Upper lobe of right lung (tissue), 1 donor: Measurements from ENCODE around the gene FIGNL2. TPM values are rescaled to one million over a fixed set of nuclear protein-coding genes. Genes with fewer than 3 reads are reported as not detected.
"Not testable (repeated sequence)": the region's sequence is repeated elsewhere in the genome, so short reads cannot be mapped to it uniquely, and the experiment has no call there.

Experiments
- ATAC-seq: fragments of 200-7000 bp; cut with Tn5 transposase; one replicate; pipeline ENCODE4 v1.9.1; 2020; ENCODE audit warnings: mild to moderate bottlenecking, moderate library complexity
- DNase-seq: peaks from one replicate; pipeline ENCODE4 v3.0.0-alpha.2; 2020
- H3K27ac ChIP-seq: fragments of 200-600 bp; one replicate; pipeline ENCODE4 v1.8.0; 2022
- H3K27me3 ChIP-seq: fragments of 200-600 bp; one replicate; pipeline ENCODE4 v1.8.0; 2022; ENCODE audit warnings: mild to moderate bottlenecking
- H3K36me3 ChIP-seq: fragments of 200-600 bp; one replicate; pipeline ENCODE4 v1.8.0; 2022
- H3K4me1 ChIP-seq: fragments of 200-600 bp; one replicate; pipeline ENCODE4 v1.8.0; 2022
- H3K4me3 ChIP-seq: fragments of 200-600 bp; one replicate; pipeline ENCODE4 v1.8.0; 2022; ENCODE audit warnings: mild to moderate bottlenecking
- H3K9me3 ChIP-seq: fragments of 200-600 bp; one replicate; pipeline ENCODE4 v1.8.0; 2022
- CTCF ChIP-seq: fragments of 200-600 bp; IDR thresholded peaks from one replicate; pipeline ENCODE4 v1.8.0; 2022; ENCODE audit warnings: antibody characterized with exemption
- intact Hi-C: fragments of 100-400 bp; cut with DNase I; formaldehyde crosslinking; loops from one replicate; pipeline ENCODE4 v1.11.0; 2022
- total RNA-seq: library from RNA; stranded (reverse); fragmentation: NEBNext Ultra II Directional; extraction: Animal tissue kit (Norgen Biotek cat#: 25700); gene quantifications from one replicate; pipeline ENCODE4 v1.2.1, GENCODE V29; 2021
- donor health status: DM: no; HTN: yes; CAD: no; lungs with severe emphysema.

FIGNL2 gene
- total RNA-seq, 1 donor from 2014 or later: 1.5 TPM

GRCh38 chr12:51798501-51798900 is 50.0 kb downstream of the FIGNL2 start:
- no peak overlapping the region for H3K27ac ChIP-seq
- H3K9me3 ChIP-seq: no peaks in the 10 kb centered on the region
- H3K27me3 ChIP-seq: no peaks in the 10 kb centered on the region
- DNase-seq (no peak), ATAC-seq (no peak)
- no peaks in the 10 kb centered on the region for H3K36me3 ChIP-seq
- TF ChIP-seq CTCF: no peak
- intact Hi-C loops: no loop called here
- no peak overlapping the region for H3K4me3 ChIP-seq
- H3K4me1 ChIP-seq: no peaks in the 10 kb centered on the region

- H3K4me3 ChIP-seq, H3K27ac ChIP-seq, DNase-seq, H3K27me3 ChIP-seq, intact Hi-C loops, H3K4me1 ChIP-seq, H3K9me3 ChIP-seq, ATAC-seq, H3K36me3 ChIP-seq: not testable (repeated sequence)
Measured at GRCh38 chr12:51798051-51798450, 50.5 kb downstream of the FIGNL2 start.

GRCh38 chr12:51797301-51797700 is 51.2 kb downstream of the FIGNL2 start:
- Histone ChIP-seq H3K27me3 (no peaks in the 10 kb centered on the region), H3K9me3 (no peaks in the 10 kb centered on the region), H3K4me1 (no peaks in the 10 kb centered on the region), H3K4me3 (no peak overlapping the region), H3K27ac (no peak overlapping the region), H3K36me3 (no peaks in the 10 kb centered on the region)
- intact Hi-C loops: no loop called here
- DNase-seq: no peak
- no peak for ATAC-seq
- no peak for TF ChIP-seq CTCF

GRCh38 chr12:51793201-51793600 is 55.3 kb downstream of the FIGNL2 start:
- intact Hi-C loops: no loop called here
- H3K27ac ChIP-seq: no peak overlapping the region
- H3K4me1 ChIP-seq: no peaks in the 10 kb centered on the region
- H3K4me3 ChIP-seq: no peak overlapping the region
- no peaks in the 10 kb centered on the region for H3K27me3 ChIP-seq
- no peak for TF ChIP-seq CTCF
- no peaks in the 10 kb centered on the region for H3K9me3 ChIP-seq
- DNase-seq (no peak), ATAC-seq (no peak)
- no peaks in the 10 kb centered on the region for H3K36me3 ChIP-seq

- DNase-seq: no peak
- Histone ChIP-seq H3K4me1 (no peaks in the 10 kb centered on the region), H3K27ac (no peak overlapping the region), H3K9me3 (no peaks in the 10 kb centered on the region), H3K27me3 (no peaks in the 10 kb centered on the region), H3K4me3 (no peak overlapping the region), H3K36me3 (no peaks in the 10 kb centered on the region)
- no peak for ATAC-seq
- no peak for TF ChIP-seq CTCF
- intact Hi-C loops: no loop called here
Measured at GRCh38 chr12:51792417-51792816, 56.1 kb downstream of the FIGNL2 start.

- H3K27me3 ChIP-seq: no peaks in the 10 kb centered on the region
- no peaks in the 10 kb centered on the region for H3K4me1 ChIP-seq
- no peaks in the 10 kb centered on the region for H3K9me3 ChIP-seq
- no peak for TF ChIP-seq CTCF
- intact Hi-C loops: no loop called here
- H3K36me3 ChIP-seq: no peaks in the 10 kb centered on the region
- no peak overlapping the region for H3K4me3 ChIP-seq
- no peak overlapping the region for H3K27ac ChIP-seq
- DNase-seq (no peak), ATAC-seq (no peak)
Measured at GRCh38 chr12:51788876-51789275, 59.6 kb downstream of the FIGNL2 start.
